Adipocyte (in vitro differentiated cells): ENCODE data around the gene ETNK1.

ENCODE experiments used
- DNase-seq: peaks from one replicate; pipeline ENCODE4 v3.0.0-alpha.2; 2015; ENCODE audit warnings: low read depth
- H3K27me3 ChIP-seq: replicated peaks from 2 replicates; pipeline ENCODE4 v1.7.0; 2013; ENCODE audit warnings: mild to moderate bottlenecking, low read length, moderate library complexity; ENCODE audit not compliant: control insufficient read depth, insufficient read depth
- H3K36me3 ChIP-seq: 2 replicates; pipeline ENCODE4 v1.7.0; 2013; ENCODE audit warnings: low read length, mild to moderate bottlenecking, moderate library complexity; ENCODE audit not compliant: control insufficient read depth, insufficient read depth, severe bottlenecking
- H3K4me1 ChIP-seq: 2 replicates; pipeline ENCODE4 v1.7.0; 2013; ENCODE audit warnings: mild to moderate bottlenecking, low read length, moderate library complexity; ENCODE audit not compliant: control insufficient read depth, insufficient read depth
- H3K4me3 ChIP-seq: 2 replicates; pipeline ENCODE4 v1.7.0; 2013; ENCODE audit warnings: mild to moderate bottlenecking, low read length, moderate library complexity
- H3K9ac ChIP-seq: 2 replicates; pipeline ENCODE4 v1.7.0; 2013; ENCODE audit warnings: mild to moderate bottlenecking, low read length, moderate library complexity
- H3K9me3 ChIP-seq: 2 replicates; pipeline ENCODE4 v1.7.0; 2013; ENCODE audit warnings: mild to moderate bottlenecking, low read length, moderate library complexity; ENCODE audit not compliant: control insufficient read depth

The ETNK1 gene

DNA sequence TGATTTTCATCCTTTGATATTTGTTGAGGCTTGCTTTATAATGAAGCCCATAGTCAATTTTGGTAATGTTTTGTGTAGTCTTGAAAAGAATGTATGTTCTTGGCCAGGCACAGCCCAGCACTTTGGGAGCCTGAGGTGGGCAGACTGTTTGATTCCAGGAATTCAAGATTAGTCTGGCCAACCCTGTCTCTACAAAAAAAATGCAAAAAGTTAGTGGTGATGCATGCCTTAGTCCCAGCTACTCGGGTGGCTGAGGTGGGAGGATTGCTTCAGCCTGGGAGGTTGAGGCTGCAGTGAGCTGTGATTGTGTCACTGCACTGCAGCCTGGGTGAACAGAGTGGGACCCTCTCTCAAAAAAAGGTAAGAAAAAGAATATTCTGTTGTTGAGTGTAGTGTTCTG, 10.8 kb downstream of the ETNK1 start:
- Histone ChIP-seq H3K4me1 (peaks cover 5% of the 10 kb centered on the region), H3K4me3 (no peak overlapping the region), H3K9ac (no peak overlapping the region), H3K36me3 (no peaks in the 10 kb centered on the region), H3K9me3 (no peaks in the 10 kb centered on the region), H3K27me3 (no peaks in the 10 kb centered on the region)
- peak; percentile 43 for DNase-seq

DNA sequence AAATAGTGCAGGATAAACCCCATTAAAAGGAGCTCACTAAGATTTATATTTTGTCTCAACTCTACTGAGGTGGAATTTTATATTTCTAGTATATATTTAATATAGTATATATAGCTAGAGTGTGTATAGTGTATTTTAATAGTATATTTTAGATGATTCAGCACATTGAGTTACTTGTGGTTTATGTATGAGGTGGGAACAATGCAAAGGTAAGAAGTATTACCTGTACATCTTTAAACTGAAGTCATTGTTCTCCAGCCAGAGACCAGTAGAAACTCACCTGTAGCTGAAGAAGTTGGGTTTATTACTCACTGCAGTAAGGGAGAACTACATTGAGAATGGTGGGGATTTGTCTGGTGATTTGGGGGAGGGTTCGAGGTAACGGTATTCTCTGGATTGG, 15.9 kb downstream of the ETNK1 start:
- no peak for DNase-seq
- Histone ChIP-seq H3K9ac (no peak overlapping the region), H3K9me3 (no peaks in the 10 kb centered on the region), H3K27me3 (no peaks in the 10 kb centered on the region), H3K4me1 (peaks cover 17% of the 10 kb centered on the region), H3K4me3 (no peak overlapping the region), H3K36me3 (peaks cover 8% of the 10 kb centered on the region)

DNA sequence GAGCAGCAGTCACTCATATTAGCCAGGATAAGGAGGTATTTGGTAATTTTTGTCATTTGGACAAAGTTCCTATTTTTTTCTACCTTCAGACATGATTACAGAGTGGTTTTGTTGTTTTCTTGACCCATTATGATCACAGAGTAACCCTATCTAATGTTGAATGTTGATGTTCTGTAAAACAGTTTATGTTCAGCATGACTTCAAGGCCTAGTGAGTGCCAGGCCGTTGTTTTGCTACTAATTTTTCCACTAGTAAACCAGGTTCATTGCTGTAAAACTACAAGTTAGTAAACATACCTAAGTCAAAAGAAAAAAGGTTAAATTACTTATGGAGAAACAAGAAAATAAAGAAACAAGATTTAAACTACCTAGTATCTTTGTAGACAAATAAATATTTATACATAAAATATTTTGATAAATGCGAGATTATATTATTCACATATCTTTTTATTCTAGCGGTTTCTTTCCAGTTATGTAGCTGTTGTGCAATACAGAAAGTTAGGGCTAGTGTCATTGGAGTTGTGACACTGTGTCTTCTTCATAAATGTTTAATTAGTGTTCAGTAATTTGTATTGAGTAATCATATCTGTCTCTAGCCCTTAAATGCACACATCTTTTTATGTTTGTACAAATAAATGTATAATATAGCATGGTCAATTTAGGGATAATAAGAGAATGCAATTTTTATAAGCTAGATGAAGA, 16.5 kb downstream of the ETNK1 start:
- peaks cover 8% of the 10 kb centered on the region for H3K36me3 ChIP-seq
- H3K9ac ChIP-seq, result no peak overlapping the region
- peaks cover 15% of the 10 kb centered on the region for H3K4me1 ChIP-seq
- H3K27me3 ChIP-seq, result no peaks in the 10 kb centered on the region
- H3K4me3 ChIP-seq, result no peak overlapping the region
- no peak for DNase-seq
- H3K9me3 ChIP-seq, result no peaks in the 10 kb centered on the region

DNA sequence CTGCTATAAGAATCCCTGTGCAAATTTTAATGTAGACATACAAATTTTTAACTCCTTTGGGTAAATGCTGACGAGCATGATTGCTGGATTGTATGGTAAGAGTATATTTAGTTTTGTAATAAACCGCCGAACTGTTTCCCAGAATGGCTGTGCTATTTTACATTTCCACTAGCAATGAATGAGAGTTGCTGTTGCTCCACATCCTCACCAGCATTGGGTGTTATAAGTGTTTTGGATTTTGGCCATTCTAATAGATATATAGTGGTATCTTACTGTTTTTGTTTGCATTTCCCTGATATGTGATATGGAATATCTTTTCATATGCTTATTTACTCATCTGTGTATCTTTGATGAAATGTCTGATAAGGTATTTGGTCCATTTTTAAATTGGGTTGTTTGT, 23.7 kb downstream of the ETNK1 start:
- Histone ChIP-seq H3K4me1 (peaks cover 13% of the 10 kb centered on the region), H3K9me3 (no peaks in the 10 kb centered on the region), H3K4me3 (no peak overlapping the region), H3K36me3 (peaks cover 8% of the 10 kb centered on the region), H3K27me3 (no peaks in the 10 kb centered on the region), H3K9ac (no peak overlapping the region)
- no peak for DNase-seq

DNA sequence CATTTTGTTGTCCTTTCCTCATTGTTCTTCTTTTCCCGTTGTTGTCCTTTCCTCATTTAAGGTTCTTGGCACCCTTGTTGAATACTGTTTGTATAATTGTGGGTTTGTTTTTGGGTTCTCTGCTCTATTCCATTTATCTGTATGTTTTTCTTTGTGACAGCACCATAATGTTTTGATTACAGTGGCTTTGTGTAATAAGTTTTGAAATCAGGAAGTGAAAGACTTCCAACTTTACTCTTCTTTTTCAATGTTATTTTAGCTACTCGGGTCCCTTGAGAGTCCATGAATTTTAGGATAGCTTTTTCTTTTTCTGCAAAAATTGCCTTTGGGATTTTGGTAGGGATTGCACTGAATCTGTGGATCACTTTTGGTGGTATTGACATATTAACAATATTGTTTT, 28.1 kb downstream of the ETNK1 start:
- H3K4me3 ChIP-seq, result peak overlapping the region; percentile 51
- no peaks in the 10 kb centered on the region for H3K9me3 ChIP-seq
- no peaks in the 10 kb centered on the region for H3K27me3 ChIP-seq
- peaks cover 25% of the 10 kb centered on the region for H3K4me1 ChIP-seq
- H3K36me3 ChIP-seq, result peaks cover 4% of the 10 kb centered on the region
- peak; percentile 77 for DNase-seq
- H3K9ac ChIP-seq, result peak overlapping the region; percentile 13

DNA sequence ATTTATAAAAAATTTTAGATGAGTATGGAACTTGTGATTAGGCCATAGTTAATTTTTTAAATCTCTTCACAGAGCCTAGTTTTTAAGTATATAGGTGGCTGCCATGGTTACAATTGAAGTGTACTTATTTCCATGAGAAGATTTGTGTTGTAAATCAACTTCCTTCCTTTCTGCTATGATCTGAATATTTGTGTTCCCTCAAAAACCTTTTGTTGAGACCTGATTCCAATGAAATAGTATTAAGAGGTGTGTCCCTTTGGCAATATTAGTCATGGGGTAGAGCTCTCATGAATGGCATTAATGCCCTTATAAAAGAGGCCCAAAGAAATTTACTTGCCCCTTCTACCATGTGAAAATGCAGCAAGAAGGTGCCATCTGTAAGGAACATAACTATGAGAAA, 28.8 kb downstream of the ETNK1 start:
- Histone ChIP-seq H3K4me3 (peak overlapping the region; percentile 51), H3K9me3 (no peaks in the 10 kb centered on the region), H3K27me3 (no peaks in the 10 kb centered on the region), H3K4me1 (peaks cover 32% of the 10 kb centered on the region), H3K9ac (no peak overlapping the region), H3K36me3 (peaks cover 4% of the 10 kb centered on the region)
- no peak for DNase-seq

DNA sequence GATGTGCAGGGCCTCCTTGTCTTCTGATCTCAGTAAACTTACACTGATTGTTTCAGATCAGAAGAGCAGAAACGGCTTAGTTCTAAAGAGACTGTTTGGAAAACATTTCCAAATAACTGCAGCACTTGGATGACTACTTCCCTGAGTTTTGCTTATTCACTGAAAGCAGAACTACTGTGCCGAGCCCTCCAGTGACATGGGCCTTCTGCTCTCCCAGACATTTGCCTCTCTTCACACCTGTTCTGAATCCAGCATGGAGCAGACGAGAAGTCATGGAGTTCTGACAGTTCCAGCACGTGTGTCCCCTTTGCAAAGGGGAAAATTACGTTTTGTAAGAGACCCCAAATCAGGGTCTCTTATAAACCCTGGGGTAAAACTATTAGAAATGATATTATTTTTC, 31.4 kb downstream of the ETNK1 start:
- Histone ChIP-seq H3K27me3 (no peaks in the 10 kb centered on the region), H3K9ac (no peak overlapping the region), H3K9me3 (no peaks in the 10 kb centered on the region), H3K4me1 (peaks cover 33% of the 10 kb centered on the region), H3K4me3 (no peak overlapping the region), H3K36me3 (peaks cover 16% of the 10 kb centered on the region)
- DNase-seq, result no peak

DNA sequence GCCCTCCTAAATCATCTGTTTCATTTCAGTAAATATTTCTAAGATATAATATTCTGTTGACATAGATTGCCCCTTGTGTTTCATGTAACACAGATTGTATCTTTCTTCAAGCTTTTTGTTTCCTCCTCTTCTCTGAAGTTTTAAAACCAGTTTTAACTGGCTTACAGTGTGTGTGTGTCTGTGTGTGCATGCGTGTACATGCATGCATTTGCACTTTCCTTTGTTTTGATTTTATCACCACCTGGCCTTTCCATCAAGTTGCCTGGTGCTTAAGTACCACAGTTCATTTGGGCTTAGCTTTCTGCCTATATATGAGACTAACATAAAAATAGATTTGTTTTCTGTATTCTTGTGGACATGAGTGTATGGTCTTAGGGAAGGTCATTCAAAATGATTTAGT, 31.9 kb downstream of the ETNK1 start:
- H3K27me3 ChIP-seq, result no peaks in the 10 kb centered on the region
- no peak overlapping the region for H3K4me3 ChIP-seq
- no peaks in the 10 kb centered on the region for H3K9me3 ChIP-seq
- H3K36me3 ChIP-seq, result peaks cover 17% of the 10 kb centered on the region
- no peak for DNase-seq
- H3K4me1 ChIP-seq, result peaks cover 33% of the 10 kb centered on the region
- no peak overlapping the region for H3K9ac ChIP-seq

DNA sequence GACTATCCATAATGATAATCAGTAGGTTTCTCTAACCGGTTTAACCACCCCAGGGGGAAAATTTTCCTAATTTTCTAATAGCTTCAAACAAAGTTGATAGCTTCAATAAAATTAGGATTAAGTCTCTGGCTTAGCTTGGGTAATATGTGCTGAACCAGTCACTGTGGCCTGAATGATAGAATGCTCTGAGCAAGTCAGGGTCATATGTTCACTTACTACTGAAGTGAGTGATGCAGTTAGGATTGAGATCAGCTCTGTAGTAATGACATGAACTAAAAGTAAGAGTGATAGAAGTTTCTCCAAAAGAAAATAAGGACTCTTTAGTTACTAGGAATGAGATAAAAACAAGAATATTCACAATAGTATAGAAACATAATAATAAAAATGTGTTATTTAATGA, 32.6 kb downstream of the ETNK1 start:
- H3K4me3 ChIP-seq, result no peak overlapping the region
- no peak overlapping the region for H3K9ac ChIP-seq
- H3K36me3 ChIP-seq, result peaks cover 20% of the 10 kb centered on the region
- no peaks in the 10 kb centered on the region for H3K27me3 ChIP-seq
- no peaks in the 10 kb centered on the region for H3K9me3 ChIP-seq
- H3K4me1 ChIP-seq, result peaks cover 31% of the 10 kb centered on the region
- no peak for DNase-seq

DNA sequence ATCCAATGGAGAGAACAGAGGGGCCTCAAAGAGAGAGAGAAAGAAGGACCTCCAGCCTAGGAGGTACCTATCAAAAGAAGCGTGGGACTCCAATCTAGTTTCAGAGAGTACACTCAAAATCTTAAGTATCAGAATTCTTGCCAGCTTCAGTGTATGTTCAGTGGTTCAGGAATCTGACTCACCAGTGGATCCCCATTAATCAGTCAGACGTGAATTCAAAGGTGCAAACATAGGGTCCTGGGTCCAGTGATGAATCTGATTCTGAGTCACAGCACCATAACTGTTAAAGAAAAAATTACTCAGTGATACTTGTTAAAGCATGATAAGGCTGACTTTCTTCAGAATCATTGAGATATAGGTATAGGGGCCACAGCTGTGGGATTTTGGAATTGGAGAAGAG, 33.2 kb downstream of the ETNK1 start:
- Histone ChIP-seq H3K4me3 (no peak overlapping the region), H3K4me1 (peaks cover 25% of the 10 kb centered on the region), H3K27me3 (no peaks in the 10 kb centered on the region), H3K36me3 (peaks cover 26% of the 10 kb centered on the region), H3K9me3 (no peaks in the 10 kb centered on the region), H3K9ac (no peak overlapping the region)
- DNase-seq, result no peak

DNA sequence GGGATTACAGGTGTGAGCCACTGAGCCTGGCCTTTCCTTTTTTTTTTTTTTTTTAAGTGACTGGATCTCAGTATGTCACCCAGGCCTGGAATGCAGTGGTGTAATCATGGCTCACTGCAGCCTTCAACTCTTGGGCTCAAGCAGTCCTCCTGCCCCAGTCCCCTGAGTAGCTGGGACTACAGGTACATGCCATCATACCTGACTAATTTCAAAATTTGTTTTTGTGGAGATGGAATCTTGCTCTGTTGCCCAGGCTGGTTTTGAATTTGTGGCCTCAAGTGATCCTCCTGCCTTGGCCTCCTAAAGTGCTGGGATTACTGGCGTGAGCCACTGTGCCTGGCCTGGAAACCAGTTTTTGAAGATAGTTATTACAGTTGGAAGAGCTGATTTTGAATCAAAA, 37.4 kb downstream of the ETNK1 start:
- Histone ChIP-seq H3K4me1 (peaks cover 17% of the 10 kb centered on the region), H3K9ac (no peak overlapping the region), H3K36me3 (peaks cover 25% of the 10 kb centered on the region), H3K9me3 (no peaks in the 10 kb centered on the region), H3K27me3 (no peaks in the 10 kb centered on the region), H3K4me3 (no peak overlapping the region)
- DNase-seq, result no peak

DNA sequence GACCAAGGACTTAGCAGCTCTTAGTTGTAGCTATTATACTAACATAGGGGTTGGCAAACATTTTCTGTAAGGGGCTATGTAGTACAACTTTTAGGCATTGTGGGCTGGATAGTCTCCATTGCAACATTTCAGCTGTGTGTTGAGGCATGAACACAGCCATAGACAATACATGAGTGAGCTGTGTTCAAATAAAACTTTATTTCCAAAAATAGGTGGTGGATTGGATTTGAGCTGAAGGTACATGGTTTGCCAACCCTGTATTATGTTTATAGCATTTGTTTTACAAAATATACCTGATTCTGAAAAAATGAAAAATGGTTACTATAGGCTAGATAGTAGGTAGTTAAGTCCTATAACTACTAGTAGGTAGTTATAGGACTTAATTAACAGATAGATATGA, 40.5 kb downstream of the ETNK1 start:
- H3K4me3 ChIP-seq, result no peak overlapping the region
- H3K9me3 ChIP-seq, result no peaks in the 10 kb centered on the region
- H3K4me1 ChIP-seq, result peaks cover 4% of the 10 kb centered on the region
- no peak overlapping the region for H3K9ac ChIP-seq
- peaks cover 20% of the 10 kb centered on the region for H3K36me3 ChIP-seq
- no peaks in the 10 kb centered on the region for H3K27me3 ChIP-seq
- no peak for DNase-seq
